Measurements from ENCODE around the gene GRIK3.

DNA sequence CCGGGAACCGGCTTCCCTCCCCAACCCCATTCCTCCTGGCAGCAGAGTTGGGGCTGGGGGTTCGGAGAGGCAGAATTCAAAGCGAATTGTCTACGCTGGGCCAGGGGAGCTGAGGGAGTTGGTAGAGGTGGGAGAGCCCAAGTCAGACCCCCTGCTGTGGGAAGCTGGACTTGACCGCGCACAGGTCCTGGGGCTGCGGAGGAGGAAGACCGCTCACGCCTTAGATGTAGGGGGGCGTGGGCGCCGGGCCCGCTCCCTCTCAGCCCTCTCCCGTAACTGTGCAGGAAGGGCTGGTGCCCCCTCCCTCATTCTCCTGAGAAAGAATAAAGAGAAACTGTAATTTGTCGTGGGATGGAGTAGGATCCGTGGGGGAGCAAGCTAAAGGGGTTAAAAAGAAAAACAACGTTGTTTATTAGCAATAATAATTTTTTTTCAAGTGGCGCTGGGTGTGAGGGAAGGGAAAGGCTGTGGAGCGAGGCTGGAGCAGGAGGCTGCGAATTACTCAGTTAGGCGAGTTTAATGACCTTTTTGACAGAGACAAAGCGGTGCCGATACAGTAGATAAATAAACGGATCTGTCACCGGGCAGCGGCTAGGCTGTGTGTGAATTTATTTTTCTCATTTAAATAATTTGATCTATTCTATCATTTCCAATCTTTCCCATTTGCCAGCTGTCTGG is 838 bp upstream of the GRIK3 start:
- TF ChIP-seq, protein P1, sequence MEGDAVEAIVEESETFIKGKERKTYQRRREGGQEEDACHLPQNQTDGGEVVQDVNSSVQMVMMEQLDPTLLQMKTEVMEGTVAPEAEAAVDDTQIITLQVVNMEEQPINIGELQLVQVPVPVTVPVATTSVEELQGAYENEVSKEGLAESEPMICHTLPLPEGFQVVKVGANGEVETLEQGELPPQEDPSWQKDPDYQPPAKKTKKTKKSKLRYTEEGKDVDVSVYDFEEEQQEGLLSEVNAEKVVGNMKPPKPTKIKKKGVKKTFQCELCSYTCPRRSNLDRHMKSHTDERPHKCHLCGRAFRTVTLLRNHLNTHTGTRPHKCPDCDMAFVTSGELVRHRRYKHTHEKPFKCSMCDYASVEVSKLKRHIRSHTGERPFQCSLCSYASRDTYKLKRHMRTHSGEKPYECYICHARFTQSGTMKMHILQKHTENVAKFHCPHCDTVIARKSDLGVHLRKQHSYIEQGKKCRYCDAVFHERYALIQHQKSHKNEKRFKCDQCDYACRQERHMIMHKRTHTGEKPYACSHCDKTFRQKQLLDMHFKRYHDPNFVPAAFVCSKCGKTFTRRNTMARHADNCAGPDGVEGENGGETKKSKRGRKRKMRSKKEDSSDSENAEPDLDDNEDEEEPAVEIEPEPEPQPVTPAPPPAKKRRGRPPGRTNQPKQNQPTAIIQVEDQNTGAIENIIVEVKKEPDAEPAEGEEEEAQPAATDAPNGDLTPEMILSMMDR (conservative IDR thresholded peaks at IDR 0.05; ENCODE audit: low read length) = no peak
- no peak for TF ChIP-seq EZH2phosphoT487 (IDR thresholded peaks at IDR 0.05; ENCODE audit: borderline replicate concordance)

All from Loucy (cell line).